Measurements from ENCODE around the gene LBR.

Gene LBR

DNA sequence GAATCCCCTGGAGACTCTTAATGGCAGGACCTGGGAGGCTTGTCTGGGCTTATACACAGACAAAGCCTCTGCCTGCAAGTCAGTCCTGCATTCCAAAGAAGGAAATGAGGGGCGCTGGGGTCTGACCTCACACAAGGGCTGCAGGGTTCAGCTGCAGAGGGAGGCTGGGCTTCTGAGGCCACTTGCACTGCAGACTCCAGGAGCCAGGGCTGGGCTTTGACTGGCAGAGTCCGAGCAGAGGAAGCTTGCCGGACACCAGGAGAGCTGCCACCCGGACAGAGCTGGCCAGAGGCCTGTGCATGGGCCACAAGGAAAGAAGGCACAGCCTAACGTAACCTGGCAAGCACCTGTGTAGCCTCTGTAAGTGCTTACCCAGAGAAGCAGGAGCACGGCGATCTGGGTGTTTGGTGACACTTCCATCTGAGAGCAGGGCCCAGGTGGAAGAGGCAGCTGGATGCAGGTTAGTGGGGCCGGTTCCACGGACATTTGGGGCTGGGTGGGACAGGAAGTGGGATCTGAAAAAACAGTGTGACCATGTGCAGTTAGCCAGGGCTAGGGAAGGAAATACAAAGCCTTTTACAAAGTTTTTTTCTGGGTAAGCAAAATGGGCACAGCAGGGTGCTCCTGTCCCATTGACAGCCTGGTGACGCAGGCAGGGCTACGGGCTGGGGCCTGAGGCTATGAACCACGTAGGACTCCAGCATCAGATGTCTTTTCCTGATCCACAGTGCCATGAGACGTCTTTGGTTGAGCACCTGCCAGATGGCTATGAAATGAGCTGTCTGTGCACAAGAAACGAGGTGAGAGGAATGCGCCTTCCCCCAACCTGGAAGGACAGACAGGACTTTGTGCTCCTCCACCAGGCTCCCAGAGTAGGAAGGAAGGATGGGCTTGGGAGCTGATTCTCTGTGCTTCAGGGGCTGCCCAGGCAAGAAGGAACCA is 37.3 kb upstream of the LBR start:
- Histone ChIP-seq H3K4me3 (ENCODE audit: low read depth, low read length) (no peak overlapping the region), H3K36me3 (replicated peaks) (no peaks in the 10 kb centered on the region), H3K27me3 (replicated peaks) (no peaks in the 10 kb centered on the region), H3K27ac (no peak overlapping the region)
- TF ChIP-seq CTCF (IDR thresholded peaks at IDR 0.05; ENCODE audit: low read depth, low read length, missing control alignments) = no peak
- DNase-seq = no peak
- in situ Hi-C loops (cut with HindIII; ENCODE audit: low pct_ligation_motif_present, low sequenced_read_pairs) = loop anchor here (25.0 kb wide), 1 partner anchor 522 kb away; the partner anchor contains the start of gene SDE2

DNA sequence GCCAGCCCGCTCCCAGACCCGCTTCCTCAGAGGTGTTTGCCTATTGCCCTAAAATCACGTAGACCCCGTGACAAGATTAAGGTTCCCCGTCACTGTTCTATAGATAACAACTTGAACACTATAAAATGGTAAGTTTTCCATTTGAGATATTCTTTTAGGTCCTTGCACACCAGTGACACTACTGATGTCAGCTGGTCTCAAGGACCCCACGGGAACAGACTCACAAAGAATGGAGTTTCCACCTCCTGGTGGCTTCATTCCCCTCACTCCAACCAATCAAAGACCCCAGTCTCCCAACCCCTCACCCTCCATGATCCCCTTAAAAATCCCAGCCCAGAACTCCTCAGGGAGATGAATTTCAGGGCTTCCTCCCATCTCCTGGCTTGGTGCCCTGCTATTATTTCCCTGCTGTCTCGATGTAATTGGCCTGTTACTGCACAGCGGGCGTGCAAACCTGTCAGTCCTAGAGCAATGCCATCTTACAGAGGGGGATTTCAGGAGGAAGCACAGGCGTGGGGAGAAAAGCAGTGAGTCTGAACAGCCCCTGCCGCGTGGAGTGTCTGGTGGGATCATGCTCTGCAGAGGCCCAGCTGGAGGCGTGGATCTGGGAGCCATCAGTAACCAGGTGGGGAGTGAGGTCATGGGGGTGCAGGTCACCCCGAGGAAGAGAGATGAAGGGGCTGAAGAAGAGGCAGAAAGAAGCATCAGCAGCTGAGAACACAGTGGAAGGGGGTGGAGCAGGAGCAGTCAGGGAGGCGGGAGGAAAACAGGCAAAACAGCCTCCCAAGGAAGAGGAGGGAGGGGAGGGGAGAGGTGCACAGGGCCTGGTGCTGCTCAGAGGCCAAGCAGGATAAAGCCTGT is 35.1 kb upstream of the LBR start:
- in situ Hi-C loops (cut with HindIII; ENCODE audit: low pct_ligation_motif_present, low sequenced_read_pairs) = loop anchor here (25.0 kb wide), 1 partner anchor 524 kb away; the partner anchor contains the start of gene SDE2
- Histone ChIP-seq H3K36me3 (replicated peaks) (no peaks in the 10 kb centered on the region), H3K27me3 (replicated peaks) (no peaks in the 10 kb centered on the region), H3K4me3 (ENCODE audit: low read depth, low read length) (no peak overlapping the region), H3K27ac (no peak overlapping the region)
- no peak for DNase-seq
- TF ChIP-seq CTCF (IDR thresholded peaks at IDR 0.05; ENCODE audit: low read depth, low read length, missing control alignments) = no peak

GRCh38 chr1:225462429-225462713 is 34.5 kb upstream of the LBR start:
- H3K36me3 ChIP-seq (replicated peaks) = no peaks in the 10 kb centered on the region
- TF ChIP-seq CTCF (IDR thresholded peaks at IDR 0.05; ENCODE audit: low read depth, low read length, missing control alignments) = no peak
- no peak for DNase-seq
- in situ Hi-C loops (cut with HindIII; ENCODE audit: low pct_ligation_motif_present, low sequenced_read_pairs) = loop anchor here (25.0 kb wide), 1 partner anchor 525 kb away; the partner anchor contains the start of gene SDE2
- H3K27me3 ChIP-seq (replicated peaks) = no peaks in the 10 kb centered on the region
- no peak overlapping the region for H3K27ac ChIP-seq
- no peak overlapping the region for H3K4me3 ChIP-seq (ENCODE audit: low read depth, low read length)

- H3K4me3 ChIP-seq (ENCODE audit: low read depth, low read length) = no peak overlapping the region
- no peak for TF ChIP-seq CTCF (IDR thresholded peaks at IDR 0.05; ENCODE audit: low read depth, low read length, missing control alignments)
- H3K36me3 ChIP-seq (replicated peaks) = no peaks in the 10 kb centered on the region
- H3K27me3 ChIP-seq (replicated peaks) = no peaks in the 10 kb centered on the region
- no peak for DNase-seq
- H3K27ac ChIP-seq = no peak overlapping the region
- in situ Hi-C loops (cut with HindIII; ENCODE audit: low pct_ligation_motif_present, low sequenced_read_pairs) = loop anchor here (25.0 kb wide), 1 partner anchor 526 kb away; the partner anchor contains the start of gene SDE2
Observed at GRCh38 chr1:225461533-225462428, 33.9 kb upstream of the LBR start.
